A673 (cell line): ENCODE results near the gene TRIM39. TPM values are rescaled to one million over a fixed set of nuclear protein-coding genes. Genes with fewer than 3 reads are reported as not detected.

ENCODE experiments used
- BruUV-seq: library from RNA; stranded (reverse); fragments of 400-500 nt; replicated peaks from 2 replicates; lab custom pipeline; 2021; lab: Mats Ljungman, UMichigan
- CTCF ChIA-PET: fragments of 300-600 bp; sonication (Branson Sonifier 250); formaldehyde crosslinking; loops from one replicate; lab custom pipeline; 2022; ENCODE audit warnings: antibody characterized with exemption; lab: Charles Lee
- POLR2A ChIA-PET: fragments of 300-600 bp; sonication (Branson Sonifier 250); formaldehyde crosslinking; loops from one replicate; lab custom pipeline; 2022; ENCODE audit warnings: antibody characterized with exemption; ENCODE audit not compliant: low non-redundant PET; lab: Charles Lee
- DNase-seq: peaks from one replicate; pipeline ENCODE4 v3.0.0-alpha.2; 2015; ENCODE audit warnings: low spot score
- H3K27ac ChIP-seq: fragments of 200-600 bp; sonication (generic); 2 replicates; pipeline ENCODE4 v1.5.1; 2016; ENCODE audit warnings: mixed run types, low read depth, mild to moderate bottlenecking, mixed read lengths, antibody characterized with exemption, low read length; ENCODE audit not compliant: poor library complexity, severe bottlenecking
- H3K27me3 ChIP-seq: fragments of 200-600 bp; sonication (generic); replicated peaks from 2 replicates; pipeline ENCODE4 v1.6.1; 2017; ENCODE audit warnings: mixed run types, low read depth, mild to moderate bottlenecking, mixed read lengths, antibody characterized with exemption, low read length; ENCODE audit not compliant: insufficient read depth, poor library complexity
- H3K36me3 ChIP-seq: fragments of 200-600 bp; sonication (generic); 2 replicates; pipeline ENCODE4 v1.6.1; 2016; ENCODE audit warnings: mixed run types, mild to moderate bottlenecking, mixed read lengths, antibody characterized with exemption, low read length; ENCODE audit not compliant: insufficient read depth, poor library complexity, severe bottlenecking
- H3K4me1 ChIP-seq: fragments of 200-600 bp; sonication (generic); 2 replicates; pipeline ENCODE4 v1.6.1; 2017; ENCODE audit warnings: mixed run types, mild to moderate bottlenecking, mixed read lengths, antibody characterized with exemption, low read length; ENCODE audit not compliant: insufficient read depth, poor library complexity, severe bottlenecking
- H3K4me3 ChIP-seq: fragments of 200-600 bp; sonication (generic); 2 replicates; pipeline ENCODE4 v1.5.1; 2016; ENCODE audit warnings: low read depth, mixed run types, mild to moderate bottlenecking, mixed read lengths, low read length; ENCODE audit not compliant: poor library complexity, severe bottlenecking
- H3K9me3 ChIP-seq: fragments of 200-600 bp; sonication (generic); 2 replicates; pipeline ENCODE4 v1.6.1; 2016; ENCODE audit warnings: mixed run types, low read depth, mild to moderate bottlenecking, mixed read lengths, antibody characterized with exemption, low read length; ENCODE audit not compliant: poor library complexity, severe bottlenecking
- EZH2 ChIP-seq: fragments of 200-600 bp; sonication (generic); IDR thresholded peaks from 2 replicates; pipeline ENCODE4 v1.6.1; 2017; ENCODE audit warnings: borderline replicate concordance, low read depth, mild to moderate bottlenecking, mixed read lengths, antibody characterized with exemption, low read length; ENCODE audit not compliant: poor library complexity, severe bottlenecking
- intact Hi-C: fragments of 100-400 bp; cut with micrococcal nuclease; formaldehyde crosslinking; loops from one replicate; pipeline ENCODE4 v1.10.0; 2022; ENCODE audit not compliant: unreplicated experiment
- total RNA-seq: library from RNA; stranded (reverse); gene quantifications from 2 replicates; pipeline ENCODE4 v1.2.3, GENCODE V29; 2021
- TF ChIP-seq, protein P1 (sequence below): fragments of 300-800, 200-600 bp; sonication (generic); conservative IDR thresholded peaks from 2 replicates; pipeline ENCODE4 v1.5.1; 2017; ENCODE audit warnings: low read depth, mild to moderate bottlenecking, antibody characterized with exemption, low read length, moderate library complexity, mixed read lengths

Gene TRIM39
- total RNA-seq, 1 experiment from 2014 or later = 14.3 TPM

DNA sequence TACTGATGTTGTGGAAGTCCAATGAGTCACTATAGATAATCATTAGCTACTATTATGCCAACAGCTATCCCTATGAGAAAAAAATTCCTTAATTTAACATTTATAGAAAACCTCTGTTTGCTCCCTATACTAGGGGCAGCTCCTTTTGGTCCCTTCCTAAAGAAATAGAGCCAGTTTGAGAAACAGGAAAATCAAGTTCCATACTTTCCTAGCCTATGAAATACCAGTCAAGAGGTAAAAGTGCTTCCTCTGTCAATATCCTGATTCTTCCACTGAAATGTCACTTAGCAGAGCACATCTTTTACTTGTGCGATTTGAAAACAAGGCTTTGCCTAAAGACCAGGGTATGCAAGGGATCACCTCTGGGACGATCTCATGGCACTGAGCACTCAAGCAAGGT lies 14.5 kb upstream of the TRIM39 start:
- BruUV-seq = no TSS peak
- DNase-seq = no peak
- CTCF ChIA-PET = no interaction called here
- intact Hi-C loops = no loop called here
- POLR2A ChIA-PET = no interaction called here
- no peaks in the 10 kb centered on the region for H3K9me3 ChIP-seq
- H3K4me3 ChIP-seq = no peak overlapping the region
- H3K4me1 ChIP-seq = no peaks in the 10 kb centered on the region
- no peak for TF ChIP-seq EZH2
- TF ChIP-seq, protein P1, sequence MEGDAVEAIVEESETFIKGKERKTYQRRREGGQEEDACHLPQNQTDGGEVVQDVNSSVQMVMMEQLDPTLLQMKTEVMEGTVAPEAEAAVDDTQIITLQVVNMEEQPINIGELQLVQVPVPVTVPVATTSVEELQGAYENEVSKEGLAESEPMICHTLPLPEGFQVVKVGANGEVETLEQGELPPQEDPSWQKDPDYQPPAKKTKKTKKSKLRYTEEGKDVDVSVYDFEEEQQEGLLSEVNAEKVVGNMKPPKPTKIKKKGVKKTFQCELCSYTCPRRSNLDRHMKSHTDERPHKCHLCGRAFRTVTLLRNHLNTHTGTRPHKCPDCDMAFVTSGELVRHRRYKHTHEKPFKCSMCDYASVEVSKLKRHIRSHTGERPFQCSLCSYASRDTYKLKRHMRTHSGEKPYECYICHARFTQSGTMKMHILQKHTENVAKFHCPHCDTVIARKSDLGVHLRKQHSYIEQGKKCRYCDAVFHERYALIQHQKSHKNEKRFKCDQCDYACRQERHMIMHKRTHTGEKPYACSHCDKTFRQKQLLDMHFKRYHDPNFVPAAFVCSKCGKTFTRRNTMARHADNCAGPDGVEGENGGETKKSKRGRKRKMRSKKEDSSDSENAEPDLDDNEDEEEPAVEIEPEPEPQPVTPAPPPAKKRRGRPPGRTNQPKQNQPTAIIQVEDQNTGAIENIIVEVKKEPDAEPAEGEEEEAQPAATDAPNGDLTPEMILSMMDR = no peak
- no peaks in the 10 kb centered on the region for H3K27me3 ChIP-seq
- H3K36me3 ChIP-seq = peaks cover 15% of the 10 kb centered on the region
- H3K27ac ChIP-seq = no peak overlapping the region

DNA sequence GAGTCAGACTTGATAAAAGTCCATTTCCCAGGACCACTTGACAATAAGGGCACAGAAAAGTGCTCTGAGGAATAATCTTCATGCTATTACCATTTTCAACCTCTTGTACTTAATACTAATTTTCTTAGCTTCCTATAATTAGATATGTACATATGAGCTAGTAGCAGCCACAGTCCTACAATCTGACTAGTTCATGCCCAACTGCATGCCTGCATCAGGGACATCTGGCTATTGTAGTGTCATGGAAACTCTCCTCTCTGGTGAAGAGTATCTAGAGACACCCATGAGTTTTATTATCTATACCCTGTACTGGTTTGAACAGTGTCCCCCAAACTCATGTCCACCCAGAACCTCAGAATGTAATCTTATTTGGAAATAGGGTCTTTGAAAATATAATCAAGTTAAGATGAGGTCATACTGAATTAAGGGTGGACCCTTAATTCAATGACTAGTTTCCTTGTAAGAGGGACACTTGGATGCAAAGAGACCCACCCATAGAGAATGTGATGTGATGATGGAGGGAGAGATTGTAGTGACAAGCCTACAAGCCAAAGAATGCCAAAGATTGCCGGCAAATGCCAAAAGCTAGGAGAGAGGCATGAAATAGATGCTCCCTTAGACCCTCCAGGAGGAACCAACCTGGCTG lies 13.9 kb upstream of the TRIM39 start:
- no peak for TF ChIP-seq EZH2
- TF ChIP-seq, protein P1 = no peak
- ChIA-PET POLR2A (no interaction called here), CTCF (no interaction called here)
- intact Hi-C loops = no loop called here
- Histone ChIP-seq H3K36me3 (peaks cover 15% of the 10 kb centered on the region), H3K4me3 (no peak overlapping the region), H3K9me3 (no peaks in the 10 kb centered on the region), H3K27ac (no peak overlapping the region), H3K27me3 (no peaks in the 10 kb centered on the region), H3K4me1 (no peaks in the 10 kb centered on the region)
- no TSS peak for BruUV-seq
- DNase-seq = no peak

DNA sequence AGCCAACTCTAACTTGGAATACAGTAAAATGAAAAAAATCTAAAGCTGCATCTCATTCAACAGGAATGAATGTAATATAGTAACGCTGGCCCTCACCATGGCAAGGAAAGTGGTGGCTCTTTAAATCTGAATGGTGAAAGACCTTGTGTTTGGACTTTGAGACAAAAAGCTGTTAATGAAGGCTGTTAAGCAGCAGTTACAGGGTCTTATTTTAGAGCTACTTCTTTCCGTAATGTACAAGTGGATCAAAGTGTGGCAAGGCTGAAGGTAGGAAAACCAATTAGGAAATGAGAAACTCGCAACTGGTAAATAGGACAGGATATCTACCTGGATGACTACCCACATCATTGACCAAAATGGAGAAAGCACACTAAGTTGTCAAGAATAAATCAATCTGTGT lies 11.6 kb upstream of the TRIM39 start:
- Histone ChIP-seq H3K36me3 (peaks cover 15% of the 10 kb centered on the region), H3K4me1 (no peaks in the 10 kb centered on the region), H3K4me3 (no peak overlapping the region), H3K27ac (no peak overlapping the region), H3K9me3 (no peaks in the 10 kb centered on the region), H3K27me3 (no peaks in the 10 kb centered on the region)
- ChIA-PET POLR2A (no interaction called here), CTCF (no interaction called here)
- no peak for TF ChIP-seq EZH2
- TF ChIP-seq, protein P1 = no peak
- no peak for DNase-seq
- intact Hi-C loops = no loop called here
- BruUV-seq = no TSS peak
